ENCODE measurements around the gene ARHGAP1.

DNA sequence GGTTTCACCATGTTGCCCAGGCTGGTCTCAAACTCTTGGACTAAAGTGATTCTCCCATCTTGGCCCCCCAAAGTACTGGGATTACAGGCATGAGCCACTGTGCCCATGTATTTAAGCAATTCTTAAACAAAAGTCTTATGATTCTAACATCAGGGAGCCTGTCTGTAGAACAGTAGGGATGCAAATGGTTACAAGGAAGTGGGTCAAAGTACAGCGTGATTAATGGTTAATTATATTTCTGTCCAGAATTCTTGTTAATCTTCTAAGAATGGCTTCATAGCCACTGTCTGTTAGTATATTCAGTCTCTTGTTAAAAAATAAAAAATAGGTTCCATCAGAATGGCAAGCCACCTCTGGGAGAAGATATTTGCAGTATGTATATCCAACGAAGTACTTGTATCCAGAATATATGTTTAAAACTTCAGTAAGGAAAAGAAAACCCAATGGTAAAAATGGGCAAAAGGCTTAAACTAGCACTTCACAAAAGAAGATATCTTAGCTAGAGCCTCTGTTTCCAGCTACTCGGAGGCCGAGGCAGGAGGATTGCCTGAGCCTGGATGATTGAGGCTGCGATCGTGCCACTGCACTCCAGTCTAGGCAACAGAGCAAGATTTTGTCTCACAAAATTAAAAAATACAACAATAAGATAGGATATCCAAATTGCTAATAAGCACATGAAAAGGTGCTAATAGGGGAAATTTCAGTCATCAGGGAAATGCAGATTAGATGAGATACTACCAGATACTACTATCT, 60.2 kb downstream of the ARHGAP1 start:
- no peak for TF ChIP-seq POLR2AphosphoS5 (IDR thresholded peaks at IDR 0.05; ENCODE audit: low read depth)
- TF ChIP-seq, protein P1, sequence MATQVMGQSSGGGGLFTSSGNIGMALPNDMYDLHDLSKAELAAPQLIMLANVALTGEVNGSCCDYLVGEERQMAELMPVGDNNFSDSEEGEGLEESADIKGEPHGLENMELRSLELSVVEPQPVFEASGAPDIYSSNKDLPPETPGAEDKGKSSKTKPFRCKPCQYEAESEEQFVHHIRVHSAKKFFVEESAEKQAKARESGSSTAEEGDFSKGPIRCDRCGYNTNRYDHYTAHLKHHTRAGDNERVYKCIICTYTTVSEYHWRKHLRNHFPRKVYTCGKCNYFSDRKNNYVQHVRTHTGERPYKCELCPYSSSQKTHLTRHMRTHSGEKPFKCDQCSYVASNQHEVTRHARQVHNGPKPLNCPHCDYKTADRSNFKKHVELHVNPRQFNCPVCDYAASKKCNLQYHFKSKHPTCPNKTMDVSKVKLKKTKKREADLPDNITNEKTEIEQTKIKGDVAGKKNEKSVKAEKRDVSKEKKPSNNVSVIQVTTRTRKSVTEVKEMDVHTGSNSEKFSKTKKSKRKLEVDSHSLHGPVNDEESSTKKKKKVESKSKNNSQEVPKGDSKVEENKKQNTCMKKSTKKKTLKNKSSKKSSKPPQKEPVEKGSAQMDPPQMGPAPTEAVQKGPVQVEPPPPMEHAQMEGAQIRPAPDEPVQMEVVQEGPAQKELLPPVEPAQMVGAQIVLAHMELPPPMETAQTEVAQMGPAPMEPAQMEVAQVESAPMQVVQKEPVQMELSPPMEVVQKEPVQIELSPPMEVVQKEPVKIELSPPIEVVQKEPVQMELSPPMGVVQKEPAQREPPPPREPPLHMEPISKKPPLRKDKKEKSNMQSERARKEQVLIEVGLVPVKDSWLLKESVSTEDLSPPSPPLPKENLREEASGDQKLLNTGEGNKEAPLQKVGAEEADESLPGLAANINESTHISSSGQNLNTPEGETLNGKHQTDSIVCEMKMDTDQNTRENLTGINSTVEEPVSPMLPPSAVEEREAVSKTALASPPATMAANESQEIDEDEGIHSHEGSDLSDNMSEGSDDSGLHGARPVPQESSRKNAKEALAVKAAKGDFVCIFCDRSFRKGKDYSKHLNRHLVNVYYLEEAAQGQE (IDR thresholded peaks at IDR 0.05; ENCODE audit: insufficient replicate concordance, low read depth) = no peak
- TF ChIP-seq, protein P2, sequence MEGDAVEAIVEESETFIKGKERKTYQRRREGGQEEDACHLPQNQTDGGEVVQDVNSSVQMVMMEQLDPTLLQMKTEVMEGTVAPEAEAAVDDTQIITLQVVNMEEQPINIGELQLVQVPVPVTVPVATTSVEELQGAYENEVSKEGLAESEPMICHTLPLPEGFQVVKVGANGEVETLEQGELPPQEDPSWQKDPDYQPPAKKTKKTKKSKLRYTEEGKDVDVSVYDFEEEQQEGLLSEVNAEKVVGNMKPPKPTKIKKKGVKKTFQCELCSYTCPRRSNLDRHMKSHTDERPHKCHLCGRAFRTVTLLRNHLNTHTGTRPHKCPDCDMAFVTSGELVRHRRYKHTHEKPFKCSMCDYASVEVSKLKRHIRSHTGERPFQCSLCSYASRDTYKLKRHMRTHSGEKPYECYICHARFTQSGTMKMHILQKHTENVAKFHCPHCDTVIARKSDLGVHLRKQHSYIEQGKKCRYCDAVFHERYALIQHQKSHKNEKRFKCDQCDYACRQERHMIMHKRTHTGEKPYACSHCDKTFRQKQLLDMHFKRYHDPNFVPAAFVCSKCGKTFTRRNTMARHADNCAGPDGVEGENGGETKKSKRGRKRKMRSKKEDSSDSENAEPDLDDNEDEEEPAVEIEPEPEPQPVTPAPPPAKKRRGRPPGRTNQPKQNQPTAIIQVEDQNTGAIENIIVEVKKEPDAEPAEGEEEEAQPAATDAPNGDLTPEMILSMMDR (IDR thresholded peaks at IDR 0.05; ENCODE audit: insufficient read depth, low read length) = no peak
- TF ChIP-seq GABPA (IDR thresholded peaks at IDR 0.05; ENCODE audit: low read depth) = no peak
- no peak for TF ChIP-seq SPI1 (IDR thresholded peaks at IDR 0.05; ENCODE audit: borderline replicate concordance, low read depth)
